GM18520 (cell line): ENCODE results near the gene NUB1.

ENCODE experiments used
- ATAC-seq: cut with Tn5 transposase; IDR thresholded peaks from one replicate; pipeline ENCODE4 v1.9.1; 2021; ENCODE audit not compliant: unreplicated experiment

NUB1 gene

DNA sequence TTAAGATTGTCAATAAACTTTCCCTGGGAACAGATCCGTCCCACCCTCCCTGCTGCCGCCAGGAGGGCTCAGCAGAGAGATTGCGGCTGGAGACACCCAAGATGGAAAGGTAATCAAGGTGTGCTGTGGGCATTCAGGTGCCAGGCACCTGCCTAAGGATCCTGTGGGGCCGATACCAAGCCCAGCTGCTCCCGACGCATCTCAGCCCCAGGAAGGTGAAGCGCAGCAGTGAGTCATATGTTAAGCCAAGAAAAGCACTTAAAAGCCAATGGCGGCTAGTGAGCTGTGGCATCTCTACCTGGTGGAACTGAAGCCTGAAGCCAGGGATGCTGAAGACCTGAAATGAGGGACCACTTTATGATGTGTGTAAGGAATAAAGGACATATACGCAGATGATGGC lies 62.2 kb downstream of the NUB1 start:
- no peak for ATAC-seq

DNA sequence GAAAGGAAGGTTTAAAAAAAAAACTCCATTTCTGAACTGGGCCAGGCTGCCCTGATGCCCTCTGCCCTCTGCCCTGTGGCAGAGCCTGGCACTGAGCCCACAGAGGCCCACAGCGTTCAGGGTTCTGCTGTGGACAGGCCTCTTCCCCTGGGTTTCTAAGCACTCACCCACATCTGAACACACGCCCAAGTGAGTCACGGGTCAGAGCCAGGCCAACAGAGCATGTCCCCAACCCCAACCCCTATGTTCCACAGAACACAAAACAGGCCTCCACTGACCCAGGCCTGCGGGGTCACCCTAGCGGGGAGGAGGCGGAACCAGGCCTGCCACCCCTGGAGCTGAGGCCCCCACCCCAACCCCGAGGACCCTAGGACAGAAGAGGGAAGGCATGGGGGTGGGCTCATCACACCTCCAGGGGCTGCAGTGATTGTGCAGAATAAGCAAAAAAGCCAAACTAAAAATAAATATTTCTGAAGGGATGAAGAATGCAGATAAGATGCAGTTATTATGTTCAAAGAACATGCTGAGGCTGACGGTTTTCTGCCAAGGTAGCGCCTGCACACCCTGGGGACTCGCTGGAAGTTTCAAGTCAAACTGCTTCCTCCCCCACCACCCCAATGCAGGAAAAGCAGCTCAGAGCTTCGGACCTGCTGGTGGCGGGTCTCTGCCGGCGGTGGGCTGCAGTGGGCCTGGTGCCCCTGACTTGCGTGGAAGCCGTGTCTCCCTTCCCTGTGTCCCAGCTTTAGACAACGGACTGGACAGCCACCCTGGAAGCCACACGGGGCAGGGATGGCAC lies 62.8 kb downstream of the NUB1 start:
- no peak for ATAC-seq

DNA sequence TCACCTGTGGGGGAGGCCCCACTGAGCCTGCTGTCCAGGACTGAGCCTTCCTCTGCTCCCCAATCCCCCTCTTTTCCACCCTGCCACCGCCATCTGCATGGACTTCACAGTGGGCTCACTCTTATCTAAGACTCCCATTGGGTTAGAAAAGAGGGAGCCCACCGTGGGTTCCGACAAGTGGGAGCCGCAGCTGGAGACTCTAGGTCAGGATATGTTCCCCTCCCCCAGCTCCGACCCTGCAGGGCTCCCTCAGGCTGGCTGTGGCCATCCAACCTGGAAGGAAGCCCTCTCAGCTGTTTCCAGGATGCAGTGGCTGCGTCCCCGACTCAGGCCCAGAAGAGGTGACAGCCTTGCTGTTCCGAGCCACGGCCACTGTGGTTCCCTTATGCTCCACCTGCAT lies 63.4 kb downstream of the NUB1 start:
- ATAC-seq, result no peak

DNA sequence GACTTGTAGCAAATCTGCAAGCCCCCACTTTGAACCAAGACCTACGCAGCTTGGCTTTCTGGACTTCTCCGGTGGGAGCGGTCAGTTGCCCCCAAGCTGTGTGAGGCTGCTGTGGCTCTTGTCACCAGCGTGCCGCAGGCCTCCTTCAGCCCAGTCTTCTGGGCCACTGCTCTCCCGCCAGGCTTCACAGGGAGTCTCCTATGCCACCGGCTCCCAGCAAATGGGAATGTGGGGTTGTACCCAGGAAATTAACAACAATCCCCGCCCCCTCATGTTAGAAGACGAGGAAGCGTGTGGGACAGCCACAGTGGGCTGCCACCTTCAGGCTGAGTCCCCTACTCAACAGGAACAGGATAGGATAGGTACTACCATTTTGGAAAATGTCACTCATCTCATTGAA lies 64.0 kb downstream of the NUB1 start:
- no peak for ATAC-seq

- ATAC-seq, result no peak
Measured at GRCh38 chr7:151406051-151406875, 64.7 kb downstream of the NUB1 start.

GRCh38 chr7:151406886-151407583 lies 65.4 kb downstream of the NUB1 start:
- ATAC-seq, result no peak

DNA sequence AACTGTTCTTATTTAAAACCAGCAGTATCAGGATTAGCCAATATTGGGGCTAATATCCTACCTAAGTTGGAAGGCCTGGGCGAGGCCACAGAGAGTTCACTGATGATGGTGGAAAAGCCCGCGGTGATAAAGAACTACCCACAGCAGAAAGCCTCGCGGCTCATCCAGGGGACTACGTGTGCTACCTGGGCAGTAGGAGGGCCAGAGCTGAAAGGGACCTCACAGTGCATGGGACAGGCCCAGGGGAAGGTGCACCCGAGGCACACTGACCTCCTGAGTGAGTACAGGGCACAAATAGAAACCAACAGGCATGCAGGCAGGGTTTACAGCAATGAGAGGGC lies 66.9 kb downstream of the NUB1 start:
- no peak for ATAC-seq

DNA sequence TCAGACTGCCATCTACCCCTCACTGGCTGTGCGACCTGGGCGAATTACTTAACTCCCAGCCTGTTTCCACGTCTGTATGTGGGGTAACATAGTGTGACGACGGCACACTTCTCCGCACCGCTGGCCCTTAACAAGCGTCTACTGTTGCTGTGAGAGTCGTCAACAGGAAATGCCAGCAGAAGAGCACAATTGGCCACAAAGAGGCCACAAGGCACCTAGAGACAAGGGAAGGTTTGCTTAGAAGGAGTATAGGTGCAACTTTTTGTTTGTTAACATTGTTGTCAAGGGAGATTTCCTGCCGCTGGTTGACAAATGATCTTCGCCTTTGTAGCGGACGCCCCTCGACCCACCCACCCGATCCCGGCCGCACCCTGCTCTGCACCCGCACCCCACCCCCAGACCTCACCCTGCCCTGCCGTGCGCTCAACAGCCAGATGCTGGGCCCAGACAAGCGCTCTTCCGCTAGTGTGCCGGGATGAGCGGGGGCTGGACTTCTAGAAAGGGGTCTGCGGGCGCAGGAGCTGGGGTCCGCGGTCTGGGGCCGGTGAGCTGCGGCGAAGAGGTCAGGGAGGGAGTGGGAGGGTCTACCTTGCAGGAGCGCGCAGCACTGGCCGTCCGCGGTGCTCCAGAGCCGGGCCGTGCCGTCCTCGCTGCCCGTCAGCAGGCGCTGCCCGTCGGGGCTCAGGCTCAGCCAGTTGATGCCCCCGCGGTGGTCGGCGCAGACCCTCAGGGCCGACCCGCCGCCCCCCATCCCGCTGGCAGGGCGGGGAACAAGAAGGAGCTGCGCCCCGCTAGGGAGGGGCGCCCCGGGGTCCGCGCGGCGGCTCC lies 67.4 kb downstream of the NUB1 start:
- no peak for ATAC-seq

DNA sequence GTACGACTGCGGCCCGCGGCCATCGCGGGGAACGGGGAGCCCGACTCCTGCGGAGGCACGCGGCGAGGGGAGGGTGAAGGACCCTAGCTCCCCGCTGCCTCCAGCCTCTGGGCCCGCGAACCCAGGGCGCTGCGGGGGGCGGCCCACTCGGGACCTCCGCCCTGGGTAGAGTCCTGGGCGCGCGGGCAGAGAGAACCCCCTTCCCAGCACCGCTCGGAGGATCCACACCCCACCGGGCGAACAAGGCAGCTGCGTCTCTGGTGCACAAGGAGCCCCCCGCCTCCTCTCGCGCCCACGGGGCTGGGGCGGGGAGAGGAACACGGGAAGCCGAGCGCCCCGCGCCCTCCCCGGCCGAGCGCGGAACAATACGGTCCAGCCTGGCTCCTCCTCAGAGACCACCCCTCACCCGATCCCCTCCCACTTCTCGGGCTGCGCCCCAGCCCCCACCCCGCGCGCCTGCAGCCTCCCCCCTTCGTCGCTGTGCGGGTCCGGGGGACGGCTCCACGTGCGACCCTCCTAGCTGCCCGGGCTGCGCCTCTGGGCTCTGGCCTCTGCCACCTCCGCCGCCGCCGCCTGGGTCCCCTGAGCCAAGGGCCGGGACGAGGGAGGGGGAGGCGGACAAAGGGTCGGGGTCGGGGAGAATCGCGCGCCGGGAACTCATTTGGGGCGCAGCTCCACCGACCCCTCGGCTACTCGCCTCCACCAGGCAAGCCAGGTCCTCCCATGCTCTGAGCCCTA lies 68.2 kb downstream of the NUB1 start, which contains the start of gene WDR86:
TSS of gene WDR86 (minus strand) at position 372 of the 738 bp plus-strand sequence. CDS start 449 bp downstream, outside the sequence.
- ATAC-seq, result no peak

GRCh38 chr7:151410405-151411390 lies 69.1 kb downstream of the NUB1 start:
- ATAC-seq, result no peak

- no peak for ATAC-seq
Measured at GRCh38 chr7:151411551-151411950, 69.9 kb downstream of the NUB1 start.

GRCh38 chr7:151412318-151412717 lies 70.7 kb downstream of the NUB1 start:
- no peak for ATAC-seq

- ATAC-seq, result no peak
Measured at GRCh38 chr7:151413241-151413640, 71.6 kb downstream of the NUB1 start.

GRCh38 chr7:151415375-151416105 lies 73.9 kb downstream of the NUB1 start:
- ATAC-seq, result no peak

- no peak for ATAC-seq
Measured at GRCh38 chr7:151416112-151416940, 74.7 kb downstream of the NUB1 start.

GRCh38 chr7:151416941-151417315 lies 75.3 kb downstream of the NUB1 start:
- no peak for ATAC-seq

- no peak for ATAC-seq
Measured at GRCh38 chr7:151420144-151420543, 78.5 kb downstream of the NUB1 start.
